Astrocyte of the spinal cord (primary cell): ENCODE measurements around the gene PIGU.

Experiments
- DNase-seq: peaks from one replicate; pipeline ENCODE4 v3.0.0; 2011; ENCODE audit warnings: low read depth, low spot score
- H3K4me3 ChIP-seq: 2 replicates; pipeline ENCODE4 v1.5.1; 2011; ENCODE audit warnings: low read depth, mild to moderate bottlenecking, low read length, moderate library complexity
- CTCF ChIP-seq: IDR thresholded peaks from 2 replicates; pipeline ENCODE4 v1.5.1; 2012; ENCODE audit warnings: low read depth, mild to moderate bottlenecking, low read length, inconsistent platforms
- in situ Hi-C: cut with HindIII; loops from 2 replicates; pipeline ENCODE4 v1.10.0; 2017; ENCODE audit warnings: low sequenced_read_pairs

PIGU gene

GRCh38 chr20:34705397-34706301, 28.8 kb upstream of the PIGU start:
- in situ Hi-C loops: no loop called here
- no peak for DNase-seq
- no peak overlapping the region for H3K4me3 ChIP-seq
- no peak for TF ChIP-seq CTCF

- in situ Hi-C loops: no loop called here
- H3K4me3 ChIP-seq: peak overlapping the region; percentile 85
- DNase-seq: no peak
- no peak for TF ChIP-seq CTCF
These were observed 28.1 kb upstream of the PIGU start for GRCh38 chr20:34705008-34705396.

- peak; percentile 90 for DNase-seq
- TF ChIP-seq CTCF: no peak
- peak within 1 kb of the TSS; percentile 85 for H3K4me3 ChIP-seq
- in situ Hi-C loops: no loop called here
These were observed 27.5 kb upstream of the PIGU start, which contains the start of gene TP53INP2 for GRCh38 chr20:34704177-34705007. Gene TP53INP2, plus strand, starts transcription at chr20:34704344. Its CDS starts 4,396 bp downstream, at chr20:34708740.

GRCh38 chr20:34703424-34704176, 26.7 kb upstream of the PIGU start:
- DNase-seq: peak; percentile 27
- in situ Hi-C loops: no loop called here
- peak overlapping the region; percentile 85 for H3K4me3 ChIP-seq

GRCh38 chr20:34703061-34703423, 26.1 kb upstream of the PIGU start:
- no peak overlapping the region for H3K4me3 ChIP-seq

More at GRCh38 chr20:34703424-34704176, 26.7 kb upstream of the PIGU start:
- no peak for TF ChIP-seq CTCF

More at GRCh38 chr20:34703061-34703423, 26.1 kb upstream of the PIGU start:
- in situ Hi-C loops: no loop called here
- TF ChIP-seq CTCF: no peak
- DNase-seq: no peak
